ENCODE results near the gene MRPL43.

DNA sequence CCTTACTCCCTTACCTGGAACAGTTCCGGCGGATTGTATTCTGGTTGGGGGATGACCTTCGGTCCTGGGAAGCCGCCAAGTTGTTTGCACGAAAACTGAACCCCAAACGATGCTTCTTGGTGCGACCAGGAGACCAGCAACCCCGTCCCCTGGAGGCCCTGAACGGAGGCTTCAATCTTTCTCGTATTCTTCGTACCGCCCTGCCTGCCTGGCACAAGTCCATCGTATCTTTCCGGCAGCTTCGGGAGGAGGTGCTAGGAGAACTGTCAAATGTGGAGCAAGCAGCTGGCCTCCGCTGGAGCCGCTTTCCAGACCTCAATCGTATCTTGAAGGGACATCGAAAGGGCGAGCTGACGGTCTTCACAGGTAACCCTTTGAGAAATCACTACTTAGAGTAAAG is 1.8 kb upstream of the MRPL43 start:
- TF ChIP-seq, protein P1, sequence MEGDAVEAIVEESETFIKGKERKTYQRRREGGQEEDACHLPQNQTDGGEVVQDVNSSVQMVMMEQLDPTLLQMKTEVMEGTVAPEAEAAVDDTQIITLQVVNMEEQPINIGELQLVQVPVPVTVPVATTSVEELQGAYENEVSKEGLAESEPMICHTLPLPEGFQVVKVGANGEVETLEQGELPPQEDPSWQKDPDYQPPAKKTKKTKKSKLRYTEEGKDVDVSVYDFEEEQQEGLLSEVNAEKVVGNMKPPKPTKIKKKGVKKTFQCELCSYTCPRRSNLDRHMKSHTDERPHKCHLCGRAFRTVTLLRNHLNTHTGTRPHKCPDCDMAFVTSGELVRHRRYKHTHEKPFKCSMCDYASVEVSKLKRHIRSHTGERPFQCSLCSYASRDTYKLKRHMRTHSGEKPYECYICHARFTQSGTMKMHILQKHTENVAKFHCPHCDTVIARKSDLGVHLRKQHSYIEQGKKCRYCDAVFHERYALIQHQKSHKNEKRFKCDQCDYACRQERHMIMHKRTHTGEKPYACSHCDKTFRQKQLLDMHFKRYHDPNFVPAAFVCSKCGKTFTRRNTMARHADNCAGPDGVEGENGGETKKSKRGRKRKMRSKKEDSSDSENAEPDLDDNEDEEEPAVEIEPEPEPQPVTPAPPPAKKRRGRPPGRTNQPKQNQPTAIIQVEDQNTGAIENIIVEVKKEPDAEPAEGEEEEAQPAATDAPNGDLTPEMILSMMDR (conservative IDR thresholded peaks at IDR 0.05; ENCODE audit: low read length), result no peak
- no peak for TF ChIP-seq EZH2phosphoT487 (IDR thresholded peaks at IDR 0.05; ENCODE audit: borderline replicate concordance)
